Breast epithelium (tissue), 4 donors: ENCODE measurements around the gene ARID3A. TPM values are rescaled to one million over a fixed set of nuclear protein-coding genes. Genes with fewer than 3 reads are reported as not detected.

ENCODE experiments used
- DNase-seq, 2 donors: peaks; one replicate each; pipeline ENCODE4 v3.0.0-alpha.2; 2019; ENCODE audit warnings: low spot score in 2 of 2
- H3K27ac ChIP-seq, 2 donors: fragments of 200-600 bp; sonication (generic) in 1 of 2; one replicate each; pipeline ENCODE4 v1.5.1; 2016 to 2019; ENCODE audit warnings: mild to moderate bottlenecking in 1 of 2
- H3K27me3 ChIP-seq, 2 donors: fragments of 200-600 bp; sonication (generic) in 1 of 2; one replicate each; pipeline versions ENCODE4 v1.5.1 to v1.6.0; 2017 to 2019; ENCODE audit warnings: control low read depth in 1 of 2, mild to moderate bottlenecking in 1 of 2
- H3K36me3 ChIP-seq: fragments of 200-600 bp; one replicate; pipeline ENCODE4 v1.5.1; 2019
- H3K4me1 ChIP-seq, 2 donors: fragments of 200-600 bp; sonication (generic); one replicate each; pipeline ENCODE4 v1.5.1; 2016 to 2019; ENCODE audit warnings: control low read depth in 1 of 2
- H3K4me3 ChIP-seq, 3 donors: fragments of 200-600 bp; sonication (generic); 1 replicate in 2 of 3; 2 replicates in 1 of 3; pipeline ENCODE4 v1.5.1; 2016 to 2019; ENCODE audit warnings: mild to moderate bottlenecking in 3 of 3, moderate library complexity in 2 of 3
- H3K9me3 ChIP-seq, 2 donors: fragments of 200-600 bp; sonication (generic) in 1 of 2; one replicate each; pipeline ENCODE4 v1.5.1; 2016 to 2019; ENCODE audit warnings: control low read depth in 1 of 2
- CTCF ChIP-seq, 3 donors: fragments of 450-650 bp; IDR thresholded peaks; one replicate each; pipeline ENCODE4 v1.5.1; 2016 to 2017; ENCODE audit warnings: antibody characterized with exemption in 3 of 3, mild to moderate bottlenecking in 3 of 3, moderate library complexity in 3 of 3
- POLR2A ChIP-seq: fragments of 450-650 bp; IDR thresholded peaks from one replicate; pipeline ENCODE4 v1.6.1; 2016; ENCODE audit warnings: antibody characterized with exemption, mild to moderate bottlenecking, moderate library complexity
- POLR2AphosphoS5 ChIP-seq, 3 donors: sonication (generic); formaldehyde crosslinking; IDR thresholded peaks; one replicate each; pipeline ENCODE4 v1.6.1; 2017; ENCODE audit warnings: antibody characterized with exemption in 3 of 3
- intact Hi-C: fragments of 100-400 bp; cut with DNase I; formaldehyde crosslinking; loops from one replicate; pipeline ENCODE4 v1.15.1; 2023; ENCODE audit warnings: low total_unique reads
- total RNA-seq, 3 donors: library from RNA; depleted of rRNA; stranded (reverse); fragments of >200 nt; gene quantifications; one replicate each; pipeline ENCODE4 v1.1.0, GENCODE V29; 2016

Gene ARID3A
- total RNA-seq, 3 donors from 2014 or later = 3.5 to 11.1 (median 4.8) TPM

GRCh38 chr19:1004204-1004802 is 78.5 kb downstream of the ARID3A start:
- peaks cover 14 to 40% of the 10 kb centered on the region in 2 donors for H3K27me3 ChIP-seq
- H3K27ac ChIP-seq = no peak overlapping the region
- H3K4me1 ChIP-seq = no peaks in the 10 kb centered on the region
- H3K9me3 ChIP-seq = no peaks in the 10 kb centered on the region
- no peaks in the 10 kb centered on the region for H3K36me3 ChIP-seq
- no peak overlapping the region for H3K4me3 ChIP-seq
- no peak for TF ChIP-seq POLR2A
- DNase-seq = no peak
- intact Hi-C loops = no loop called here

- no peak for DNase-seq
- Histone ChIP-seq H3K9me3 (no peaks in the 10 kb centered on the region), H3K36me3 (no peaks in the 10 kb centered on the region), H3K4me3 (no peak overlapping the region), H3K27ac (no peak overlapping the region), H3K27me3 (peaks cover 14 to 33% of the 10 kb centered on the region in 2 donors), H3K4me1 (no peaks in the 10 kb centered on the region)
- TF ChIP-seq POLR2AphosphoS5 (IDR thresholded peaks at IDR 0.05) (no peak), POLR2A (no peak), CTCF (IDR thresholded peaks at IDR 0.05) (no peak)
- intact Hi-C loops = no loop called here
Measured at GRCh38 chr19:1004803-1005664, 79.2 kb downstream of the ARID3A start.

GRCh38 chr19:1006711-1007398 is 81.0 kb downstream of the ARID3A start:
- intact Hi-C loops = no loop called here
- Histone ChIP-seq H3K36me3 (peaks cover 10% of the 10 kb centered on the region), H3K9me3 (no peaks in the 10 kb centered on the region), H3K27me3 (peaks cover 6 to 17% of the 10 kb centered on the region in 2 donors), H3K27ac (no peak overlapping the region), H3K4me3 (no peak overlapping the region), H3K4me1 (no peaks in the 10 kb centered on the region)
- TF ChIP-seq POLR2AphosphoS5 (IDR thresholded peaks at IDR 0.05) (no peak), CTCF (IDR thresholded peaks at IDR 0.05) (no peak), POLR2A (no peak)
- DNase-seq = no peak

GRCh38 chr19:1007399-1008251 is 81.8 kb downstream of the ARID3A start:
- Histone ChIP-seq H3K27ac (no peak overlapping the region), H3K27me3 (peaks cover 6 to 11% of the 10 kb centered on the region in 2 donors), H3K36me3 (peaks cover 16% of the 10 kb centered on the region), H3K4me1 (no peaks in the 10 kb centered on the region), H3K9me3 (no peaks in the 10 kb centered on the region), H3K4me3 (no peak overlapping the region)
- intact Hi-C loops = no loop called here
- DNase-seq = no peak
- TF ChIP-seq CTCF (IDR thresholded peaks at IDR 0.05) (no peak), POLR2A (no peak), POLR2AphosphoS5 (IDR thresholded peaks at IDR 0.05) (no peak)

GRCh38 chr19:1008268-1009040 is 82.6 kb downstream of the ARID3A start:
- intact Hi-C loops = no loop called here
- Histone ChIP-seq H3K4me3 (no peak overlapping the region), H3K4me1 (no peaks in the 10 kb centered on the region), H3K9me3 (no peaks in the 10 kb centered on the region), H3K27me3 (peaks cover 0 to 3% of the 10 kb centered on the region in 2 donors), H3K36me3 (peaks cover 16% of the 10 kb centered on the region), H3K27ac (no peak overlapping the region)
- no peak for TF ChIP-seq POLR2A
- TF ChIP-seq POLR2AphosphoS5 (IDR thresholded peaks at IDR 0.05) = no peak
- no peak for TF ChIP-seq CTCF (IDR thresholded peaks at IDR 0.05)
- no peak for DNase-seq
